Heart left ventricle (tissue), 13 donors: ENCODE measurements around the gene BRIP1.

Source experiments
- POLR2A ChIP-seq, 2 donors: fragments of 450-650 bp; IDR thresholded peaks; one replicate each; pipeline ENCODE4 v1.6.1; 2017; ENCODE audit warnings: antibody characterized with exemption in 2 of 2, mild to moderate bottlenecking in 2 of 2, moderate library complexity in 2 of 2
- TF ChIP-seq, protein P1 (sequence below), 12 donors: fragments of 200-600 bp; sonication (generic) in 4 of 12; IDR thresholded peaks; one replicate each; pipeline versions ENCODE4 v1.5.0 to v1.8.0; 2018 to 2022; ENCODE audit warnings: antibody characterized with exemption in 12 of 12, mild to moderate bottlenecking in 5 of 12
- donor health status: ischemic (EF 13 %, LVEDD 7.1; RV severe dilation, severe dysfunction).
- donor health status: DM: no; HTN: yes; CAD: no.
- donor health status: DM: no; HTN: no; CAD: no.
- donor health status: ischemic (EF 25% LVEDD 6.9; RV normal size, moderate dysfunction).
- donor health status: ischemic (EF 25% LVEDD 5.7; RV mildly dilated, moderate dysfunction).
- donor health status: ischemic (EF 35%, LVEDD 5.7; RV mildly dilated, moderate dysfunction).
- donor health status: nonischemic (EF 11% LVEDD 7.7; RV severe dilation, severe dysfunction).
- donor health status: DM: yes; HTN: yes; CAD: no.
- donor health status: PGD.
- donor health status: ischemic (EF 29% LVEDD 5.4; RV normal size, mild dysfunction).
- donor health status: nonischemic (EF 23%, LVEDD 6.1; RV moderate dilation, normal function).

DNA sequence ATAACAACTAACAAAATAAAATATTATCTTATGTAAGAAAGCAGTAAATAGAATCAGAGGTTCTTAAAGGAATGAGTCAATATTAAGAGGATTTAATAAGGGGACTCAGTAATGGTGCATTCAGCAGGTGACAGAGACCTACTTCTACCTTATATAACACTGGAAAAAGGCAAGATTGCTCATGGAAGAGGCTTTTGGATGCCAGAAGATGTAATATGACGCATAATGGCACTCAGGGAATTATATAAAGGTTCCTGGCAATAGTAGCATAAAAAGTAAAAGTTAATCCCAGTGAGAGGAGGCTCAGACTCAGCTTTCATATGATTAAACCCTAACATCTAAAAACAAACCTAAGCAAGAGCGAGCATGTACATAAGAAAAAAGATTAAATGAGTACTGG is 136.4 kb downstream of the BRIP1 start:
- TF ChIP-seq, protein P1, sequence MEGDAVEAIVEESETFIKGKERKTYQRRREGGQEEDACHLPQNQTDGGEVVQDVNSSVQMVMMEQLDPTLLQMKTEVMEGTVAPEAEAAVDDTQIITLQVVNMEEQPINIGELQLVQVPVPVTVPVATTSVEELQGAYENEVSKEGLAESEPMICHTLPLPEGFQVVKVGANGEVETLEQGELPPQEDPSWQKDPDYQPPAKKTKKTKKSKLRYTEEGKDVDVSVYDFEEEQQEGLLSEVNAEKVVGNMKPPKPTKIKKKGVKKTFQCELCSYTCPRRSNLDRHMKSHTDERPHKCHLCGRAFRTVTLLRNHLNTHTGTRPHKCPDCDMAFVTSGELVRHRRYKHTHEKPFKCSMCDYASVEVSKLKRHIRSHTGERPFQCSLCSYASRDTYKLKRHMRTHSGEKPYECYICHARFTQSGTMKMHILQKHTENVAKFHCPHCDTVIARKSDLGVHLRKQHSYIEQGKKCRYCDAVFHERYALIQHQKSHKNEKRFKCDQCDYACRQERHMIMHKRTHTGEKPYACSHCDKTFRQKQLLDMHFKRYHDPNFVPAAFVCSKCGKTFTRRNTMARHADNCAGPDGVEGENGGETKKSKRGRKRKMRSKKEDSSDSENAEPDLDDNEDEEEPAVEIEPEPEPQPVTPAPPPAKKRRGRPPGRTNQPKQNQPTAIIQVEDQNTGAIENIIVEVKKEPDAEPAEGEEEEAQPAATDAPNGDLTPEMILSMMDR (IDR thresholded peaks at IDR 0.05), result no peak
- TF ChIP-seq POLR2A (IDR thresholded peaks at IDR 0.05), result no peak
